ENCODE results near the gene DNAH6.

Gene DNAH6

GRCh38 chr2:84640411-84640810 is 124.1 kb downstream of the DNAH6 start:
- Histone ChIP-seq H3K36me3 (replicated peaks in 1 of 2; ENCODE audit: control insufficient read depth in 2 of 2, insufficient read depth in 2 of 2, low read length in 2 of 2) (no peaks in the 10 kb centered on the region), H4K91ac (ENCODE audit: low read depth, low read length, poor library complexity) (no peak overlapping the region), H3K18ac (ENCODE audit: low read length) (no peak overlapping the region), H3K4me2 (ENCODE audit: insufficient read depth, low read length, poor library complexity, severe bottlenecking) (no peak overlapping the region), H3K4me1 (ENCODE audit: control insufficient read depth in 2 of 2, insufficient read depth in 1 of 2, low read depth in 1 of 2, low read length in 2 of 2) (no peaks in the 10 kb centered on the region), H3K9ac (ENCODE audit: low read depth, low read length, poor library complexity) (no peak overlapping the region), H2BK120ac (ENCODE audit: low read depth, low read length) (no peak overlapping the region), H2BK15ac (ENCODE audit: low read length) (no peak overlapping the region), H3K27me3 (ENCODE audit: control insufficient read depth in 3 of 3, insufficient read depth in 3 of 3, low read depth in 1 of 3, low read length in 3 of 3) (no peaks in the 10 kb centered on the region), H3K4me3 (ENCODE audit: low read length in 2 of 2) (no peak overlapping the region), H3K79me1 (ENCODE audit: low read depth, low read length) (no peaks in the 10 kb centered on the region), H2BK12ac (ENCODE audit: low read length) (no peak overlapping the region), H2BK5ac (ENCODE audit: low read length) (no peak overlapping the region), H3K4ac (ENCODE audit: low read length) (no peak overlapping the region), H2AK5ac (ENCODE audit: low read depth, low read length) (no peak overlapping the region), H4K8ac (ENCODE audit: low read depth, low read length) (no peak overlapping the region), H3K9me3 (replicated peaks in 1 of 2; ENCODE audit: control insufficient read depth in 2 of 2, insufficient read depth in 1 of 2, low read depth in 1 of 2, low read length in 2 of 2) (peaks cover 0 to 2% of the 10 kb centered on the region in 2 donors), H3K23ac (ENCODE audit: low read depth, low read length, poor library complexity) (no peak overlapping the region), H3K27ac (replicated peaks; ENCODE audit: low read length) (no peak overlapping the region), H3K14ac (ENCODE audit: low read length) (no peak overlapping the region), H2AFZ (ENCODE audit: low read length) (no peak overlapping the region)
- WGBS, 2 donors (ENCODE audit: extremely low coverage in 2 of 2, insufficient read length in 2 of 2, insufficient replicate concordance in 1 of 2), result no CpG with 5 or more reads among the region's 2 CpGs
- DNase-seq (ENCODE audit: low spot score), result no peak

DNA sequence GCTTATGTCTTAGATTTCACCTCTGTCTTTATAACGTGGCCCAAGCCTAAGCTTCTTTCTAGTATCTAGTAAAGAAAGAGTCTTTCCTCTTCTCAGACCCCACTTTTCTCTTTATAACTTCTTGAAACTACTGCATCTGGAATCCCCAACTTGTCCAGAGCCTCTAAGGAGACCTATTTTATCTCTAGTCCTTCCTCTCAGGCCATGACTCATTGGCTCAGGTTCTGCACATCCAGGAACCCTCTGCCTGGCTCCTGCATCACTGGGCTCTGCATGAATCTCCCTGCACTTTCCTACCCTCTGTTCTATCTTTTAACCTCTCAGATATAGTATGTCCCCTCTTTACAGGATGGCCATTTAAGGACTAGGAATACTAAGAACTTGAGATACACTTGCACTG is 124.7 kb downstream of the DNAH6 start:
- Histone ChIP-seq H3K36me3 (replicated peaks in 1 of 2; ENCODE audit: control insufficient read depth in 2 of 2, insufficient read depth in 2 of 2, low read length in 2 of 2) (no peaks in the 10 kb centered on the region), H3K4me1 (ENCODE audit: control insufficient read depth in 2 of 2, insufficient read depth in 1 of 2, low read depth in 1 of 2, low read length in 2 of 2) (no peaks in the 10 kb centered on the region), H3K27me3 (ENCODE audit: control insufficient read depth in 3 of 3, insufficient read depth in 3 of 3, low read depth in 1 of 3, low read length in 3 of 3) (no peaks in the 10 kb centered on the region), H2BK15ac (ENCODE audit: low read length) (no peak overlapping the region), H2BK5ac (ENCODE audit: low read length) (no peak overlapping the region), H3K14ac (ENCODE audit: low read length) (no peak overlapping the region), H3K23ac (ENCODE audit: low read depth, low read length, poor library complexity) (no peak overlapping the region), H3K79me1 (ENCODE audit: low read depth, low read length) (no peaks in the 10 kb centered on the region), H2AK5ac (ENCODE audit: low read depth, low read length) (no peak overlapping the region), H3K27ac (replicated peaks; ENCODE audit: low read length) (no peak overlapping the region), H4K8ac (ENCODE audit: low read depth, low read length) (no peak overlapping the region), H3K4ac (ENCODE audit: low read length) (no peak overlapping the region), H3K9ac (ENCODE audit: low read depth, low read length, poor library complexity) (no peak overlapping the region), H3K9me3 (replicated peaks in 1 of 2; ENCODE audit: control insufficient read depth in 2 of 2, insufficient read depth in 1 of 2, low read depth in 1 of 2, low read length in 2 of 2) (peaks cover 0 to 2% of the 10 kb centered on the region in 2 donors), H2BK120ac (ENCODE audit: low read depth, low read length) (no peak overlapping the region), H3K4me3 (ENCODE audit: low read length in 2 of 2) (no peak overlapping the region), H3K4me2 (ENCODE audit: insufficient read depth, low read length, poor library complexity, severe bottlenecking) (no peak overlapping the region), H3K18ac (ENCODE audit: low read length) (no peak overlapping the region), H2BK12ac (ENCODE audit: low read length) (no peak overlapping the region), H2AFZ (ENCODE audit: low read length) (no peak overlapping the region), H4K91ac (ENCODE audit: low read depth, low read length, poor library complexity) (no peak overlapping the region)
- DNase-seq (ENCODE audit: low spot score), result no peak
- WGBS, 2 donors (ENCODE audit: extremely low coverage in 2 of 2, insufficient read length in 2 of 2, insufficient replicate concordance in 1 of 2), result no CpG with 5 or more reads among the region's 1 CpG

- H2BK12ac ChIP-seq (ENCODE audit: low read length), result no peak overlapping the region
- no peak overlapping the region for H3K4me2 ChIP-seq (ENCODE audit: insufficient read depth, low read length, poor library complexity, severe bottlenecking)
- H2AFZ ChIP-seq (ENCODE audit: low read length), result no peak overlapping the region
- WGBS, 2 donors (ENCODE audit: extremely low coverage in 2 of 2, insufficient read length in 2 of 2, insufficient replicate concordance in 1 of 2), result no CpG with 5 or more reads among the region's 3 CpGs
- H3K4me1 ChIP-seq (ENCODE audit: control insufficient read depth in 2 of 2, insufficient read depth in 1 of 2, low read depth in 1 of 2, low read length in 2 of 2), result no peaks in the 10 kb centered on the region
- H3K4ac ChIP-seq (ENCODE audit: low read length), result no peak overlapping the region
- H2BK5ac ChIP-seq (ENCODE audit: low read length), result no peak overlapping the region
- no peaks in the 10 kb centered on the region for H3K27me3 ChIP-seq (ENCODE audit: control insufficient read depth in 3 of 3, insufficient read depth in 3 of 3, low read depth in 1 of 3, low read length in 3 of 3)
- peaks cover 0 to 2% of the 10 kb centered on the region in 2 donors for H3K9me3 ChIP-seq (replicated peaks in 1 of 2; ENCODE audit: control insufficient read depth in 2 of 2, insufficient read depth in 1 of 2, low read depth in 1 of 2, low read length in 2 of 2)
- no peaks in the 10 kb centered on the region for H3K79me1 ChIP-seq (ENCODE audit: low read depth, low read length)
- no peak overlapping the region for H3K23ac ChIP-seq (ENCODE audit: low read depth, low read length, poor library complexity)
- H2AK5ac ChIP-seq (ENCODE audit: low read depth, low read length), result no peak overlapping the region
- no peak overlapping the region for H3K4me3 ChIP-seq (ENCODE audit: low read length in 2 of 2)
- H2BK120ac ChIP-seq (ENCODE audit: low read depth, low read length), result no peak overlapping the region
- H3K14ac ChIP-seq (ENCODE audit: low read length), result no peak overlapping the region
- no peak for DNase-seq (ENCODE audit: low spot score)
- no peak overlapping the region for H3K9ac ChIP-seq (ENCODE audit: low read depth, low read length, poor library complexity)
- H3K27ac ChIP-seq (replicated peaks; ENCODE audit: low read length), result no peak overlapping the region
- no peak overlapping the region for H4K8ac ChIP-seq (ENCODE audit: low read depth, low read length)
- H3K36me3 ChIP-seq (replicated peaks in 1 of 2; ENCODE audit: control insufficient read depth in 2 of 2, insufficient read depth in 2 of 2, low read length in 2 of 2), result no peaks in the 10 kb centered on the region
- no peak overlapping the region for H3K18ac ChIP-seq (ENCODE audit: low read length)
- no peak overlapping the region for H2BK15ac ChIP-seq (ENCODE audit: low read length)
- no peak overlapping the region for H4K91ac ChIP-seq (ENCODE audit: low read depth, low read length, poor library complexity)
Measured at GRCh38 chr2:84643991-84644390, 127.7 kb downstream of the DNAH6 start.

- no peak overlapping the region for H2AK5ac ChIP-seq (ENCODE audit: low read depth, low read length)
- no peak overlapping the region for H3K4me2 ChIP-seq (ENCODE audit: insufficient read depth, low read length, poor library complexity, severe bottlenecking)
- no peak overlapping the region for H3K4ac ChIP-seq (ENCODE audit: low read length)
- peaks cover 0 to 2% of the 10 kb centered on the region in 2 donors for H3K9me3 ChIP-seq (replicated peaks in 1 of 2; ENCODE audit: control insufficient read depth in 2 of 2, insufficient read depth in 1 of 2, low read depth in 1 of 2, low read length in 2 of 2)
- DNase-seq (ENCODE audit: low spot score), result no peak
- no peak overlapping the region for H2BK12ac ChIP-seq (ENCODE audit: low read length)
- no peaks in the 10 kb centered on the region for H3K79me1 ChIP-seq (ENCODE audit: low read depth, low read length)
- H2AFZ ChIP-seq (ENCODE audit: low read length), result no peak overlapping the region
- no peaks in the 10 kb centered on the region for H3K27me3 ChIP-seq (ENCODE audit: control insufficient read depth in 3 of 3, insufficient read depth in 3 of 3, low read depth in 1 of 3, low read length in 3 of 3)
- H3K27ac ChIP-seq (replicated peaks; ENCODE audit: low read length), result no peak overlapping the region
- H4K91ac ChIP-seq (ENCODE audit: low read depth, low read length, poor library complexity), result no peak overlapping the region
- no peak overlapping the region for H3K23ac ChIP-seq (ENCODE audit: low read depth, low read length, poor library complexity)
- H3K4me3 ChIP-seq (ENCODE audit: low read length in 2 of 2), result no peak overlapping the region
- no peak overlapping the region for H3K14ac ChIP-seq (ENCODE audit: low read length)
- H2BK120ac ChIP-seq (ENCODE audit: low read depth, low read length), result no peak overlapping the region
- no peak overlapping the region for H2BK15ac ChIP-seq (ENCODE audit: low read length)
- H3K9ac ChIP-seq (ENCODE audit: low read depth, low read length, poor library complexity), result no peak overlapping the region
- no peak overlapping the region for H2BK5ac ChIP-seq (ENCODE audit: low read length)
- H3K36me3 ChIP-seq (replicated peaks in 1 of 2; ENCODE audit: control insufficient read depth in 2 of 2, insufficient read depth in 2 of 2, low read length in 2 of 2), result no peaks in the 10 kb centered on the region
- H3K4me1 ChIP-seq (ENCODE audit: control insufficient read depth in 2 of 2, insufficient read depth in 1 of 2, low read depth in 1 of 2, low read length in 2 of 2), result no peaks in the 10 kb centered on the region
- H4K8ac ChIP-seq (ENCODE audit: low read depth, low read length), result no peak overlapping the region
- H3K18ac ChIP-seq (ENCODE audit: low read length), result no peak overlapping the region
Measured at GRCh38 chr2:84646514-84646913, 130.2 kb downstream of the DNAH6 start.

Data from neuronal stem cell (in vitro differentiated cells).